Progenitor cell of endocrine pancreas (in vitro differentiated cells): ENCODE data around the gene RERE. TPM values are rescaled to one million over a fixed set of nuclear protein-coding genes. Genes with fewer than 3 reads are reported as not detected.

Source experiments
- DNase-seq: peaks from one replicate; pipeline ENCODE4 v3.0.0; 2021; ENCODE audit warnings: low spot score; ENCODE audit not compliant: unreplicated experiment
- H3K27ac Mint-ChIP-seq: 2 replicates; pipeline ENCODE4 v1.8.0; 2021; ENCODE audit warnings: mild to moderate bottlenecking, moderate library complexity, mixed read lengths
- H3K27me3 Mint-ChIP-seq: 2 replicates; pipeline ENCODE4 v1.8.0; 2021; ENCODE audit warnings: mixed read lengths
- H3K36me3 Mint-ChIP-seq: 2 replicates; pipeline ENCODE4 v1.8.0; 2022; ENCODE audit warnings: mixed read lengths; ENCODE audit not compliant: insufficient read depth
- H3K4me1 Mint-ChIP-seq: 2 replicates; pipeline ENCODE4 v1.8.0; 2021; ENCODE audit warnings: low read depth, mixed read lengths
- H3K4me3 Mint-ChIP-seq: 2 replicates; pipeline ENCODE4 v1.8.0; 2021; ENCODE audit warnings: low read depth, mild to moderate bottlenecking, moderate library complexity, mixed read lengths
- H3K9me3 Mint-ChIP-seq: 2 replicates; pipeline ENCODE4 v1.8.0; 2021; ENCODE audit warnings: low read depth, mixed read lengths
- total RNA-seq: library from RNA; stranded (reverse); gene quantifications from 2 replicates; pipeline ENCODE4 v1.2.1, GENCODE V29; 2021
- TF ChIP-seq, protein P1 (sequence below): fragments of 200-600 bp; sonication (generic); IDR thresholded peaks from one replicate; pipeline ENCODE4 v1.5.0; 2021; ENCODE audit warnings: antibody characterized with exemption, mild to moderate bottlenecking; ENCODE audit not compliant: unreplicated experiment

Gene RERE
- total RNA-seq, 1 donor from 2014 or later: 329 TPM

DNA sequence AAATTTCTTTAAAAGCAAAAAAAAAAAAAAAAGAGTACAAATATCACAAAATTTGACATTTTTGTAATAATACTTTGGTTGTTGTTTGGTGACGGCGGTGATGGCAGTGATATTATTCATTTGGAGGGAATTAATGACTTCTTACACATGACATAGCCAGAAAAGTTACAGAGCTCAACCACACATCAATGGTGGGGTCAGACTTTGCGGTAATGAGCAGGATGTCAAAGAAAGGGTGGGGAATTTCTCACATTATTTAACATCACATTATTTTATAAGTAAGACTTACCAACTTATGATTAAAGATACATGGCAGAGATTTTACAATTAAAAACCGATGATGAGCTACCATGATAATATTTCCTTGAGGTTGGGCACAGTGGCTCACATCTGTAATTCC is 248.2 kb downstream of the RERE start:
- peaks cover 60% of the 10 kb centered on the region for H3K4me1 Mint-ChIP-seq
- H3K27ac Mint-ChIP-seq: peak overlapping the region; percentile 56
- no peak overlapping the region for H3K4me3 Mint-ChIP-seq
- H3K9me3 Mint-ChIP-seq: no peaks in the 10 kb centered on the region
- H3K27me3 Mint-ChIP-seq: no peaks in the 10 kb centered on the region
- TF ChIP-seq, protein P1, sequence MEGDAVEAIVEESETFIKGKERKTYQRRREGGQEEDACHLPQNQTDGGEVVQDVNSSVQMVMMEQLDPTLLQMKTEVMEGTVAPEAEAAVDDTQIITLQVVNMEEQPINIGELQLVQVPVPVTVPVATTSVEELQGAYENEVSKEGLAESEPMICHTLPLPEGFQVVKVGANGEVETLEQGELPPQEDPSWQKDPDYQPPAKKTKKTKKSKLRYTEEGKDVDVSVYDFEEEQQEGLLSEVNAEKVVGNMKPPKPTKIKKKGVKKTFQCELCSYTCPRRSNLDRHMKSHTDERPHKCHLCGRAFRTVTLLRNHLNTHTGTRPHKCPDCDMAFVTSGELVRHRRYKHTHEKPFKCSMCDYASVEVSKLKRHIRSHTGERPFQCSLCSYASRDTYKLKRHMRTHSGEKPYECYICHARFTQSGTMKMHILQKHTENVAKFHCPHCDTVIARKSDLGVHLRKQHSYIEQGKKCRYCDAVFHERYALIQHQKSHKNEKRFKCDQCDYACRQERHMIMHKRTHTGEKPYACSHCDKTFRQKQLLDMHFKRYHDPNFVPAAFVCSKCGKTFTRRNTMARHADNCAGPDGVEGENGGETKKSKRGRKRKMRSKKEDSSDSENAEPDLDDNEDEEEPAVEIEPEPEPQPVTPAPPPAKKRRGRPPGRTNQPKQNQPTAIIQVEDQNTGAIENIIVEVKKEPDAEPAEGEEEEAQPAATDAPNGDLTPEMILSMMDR: no peak
- DNase-seq: no peak
- peaks cover 7% of the 10 kb centered on the region for H3K36me3 Mint-ChIP-seq

DNA sequence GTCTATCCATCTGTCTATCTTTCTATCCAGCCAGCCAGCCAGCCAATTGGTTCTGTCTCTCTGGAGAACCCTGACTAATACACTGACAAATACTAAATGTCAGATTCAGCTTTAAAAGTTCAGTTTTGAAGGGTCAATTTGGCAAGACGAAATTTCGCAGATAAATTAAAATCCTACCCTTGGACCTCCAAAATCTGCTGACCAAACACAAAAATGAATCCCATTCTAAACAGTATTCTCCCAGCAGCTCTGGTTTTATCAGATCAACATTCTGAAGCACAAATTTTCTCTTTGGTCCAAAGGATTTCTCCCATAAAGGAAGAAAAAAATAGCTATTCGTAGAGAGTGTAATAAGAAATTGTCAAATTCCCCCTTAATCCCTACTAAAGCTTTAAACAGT is 248.6 kb downstream of the RERE start:
- peak overlapping the region; percentile 56 for H3K27ac Mint-ChIP-seq
- H3K36me3 Mint-ChIP-seq: peaks cover 7% of the 10 kb centered on the region
- H3K9me3 Mint-ChIP-seq: no peaks in the 10 kb centered on the region
- no peaks in the 10 kb centered on the region for H3K27me3 Mint-ChIP-seq
- H3K4me3 Mint-ChIP-seq: no peak overlapping the region
- DNase-seq: no peak
- TF ChIP-seq, protein P1: no peak
- peaks cover 61% of the 10 kb centered on the region for H3K4me1 Mint-ChIP-seq

DNA sequence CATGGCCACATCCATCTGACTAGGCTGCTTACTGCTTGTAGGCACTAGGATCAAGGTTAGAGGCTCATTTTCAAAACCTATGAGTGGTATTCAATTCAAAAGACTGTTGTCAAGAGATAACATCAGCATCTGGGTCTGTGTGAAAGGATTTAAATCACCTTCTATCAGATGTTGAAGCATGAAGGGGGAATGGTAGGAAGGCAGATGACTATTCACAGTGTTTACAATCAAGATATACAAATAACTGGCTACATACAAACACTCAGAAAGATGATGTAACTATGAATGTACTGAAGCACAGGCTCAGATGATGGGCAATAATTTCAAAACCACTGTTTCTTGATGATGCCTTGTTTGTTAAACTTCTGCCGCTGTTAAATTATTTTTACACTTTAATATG is 250.3 kb downstream of the RERE start:
- H3K27ac Mint-ChIP-seq: peak overlapping the region; percentile 87
- TF ChIP-seq, protein P1: no peak
- H3K9me3 Mint-ChIP-seq: no peaks in the 10 kb centered on the region
- no peak overlapping the region for H3K4me3 Mint-ChIP-seq
- peaks cover 60% of the 10 kb centered on the region for H3K4me1 Mint-ChIP-seq
- no peaks in the 10 kb centered on the region for H3K27me3 Mint-ChIP-seq
- peaks cover 7% of the 10 kb centered on the region for H3K36me3 Mint-ChIP-seq
- no peak for DNase-seq

DNA sequence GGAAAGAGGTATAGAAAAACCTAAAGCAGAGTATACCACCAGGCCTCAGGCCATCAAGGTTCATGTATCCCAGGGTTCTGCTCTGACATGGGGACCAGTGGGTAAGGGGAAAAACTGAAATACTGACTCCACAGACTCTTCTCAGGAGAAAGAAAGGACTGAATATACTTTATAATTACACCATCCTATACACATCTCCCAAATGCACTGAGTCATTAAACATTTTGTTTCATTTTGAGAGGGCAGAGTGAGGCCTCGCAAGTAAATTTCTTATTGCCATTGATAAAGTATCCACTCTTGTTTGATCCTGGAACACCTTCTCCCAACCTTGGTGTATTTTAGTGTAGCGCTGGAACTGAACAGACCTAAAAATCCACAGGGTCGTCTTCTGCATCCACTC is 251.6 kb downstream of the RERE start:
- Mint-ChIP-seq H3K27me3 (no peaks in the 10 kb centered on the region), H3K27ac (peak overlapping the region; percentile 42), H3K36me3 (peaks cover 7% of the 10 kb centered on the region), H3K4me3 (no peak overlapping the region), H3K4me1 (peaks cover 52% of the 10 kb centered on the region), H3K9me3 (no peaks in the 10 kb centered on the region)
- no peak for DNase-seq
- TF ChIP-seq, protein P1: no peak

DNA sequence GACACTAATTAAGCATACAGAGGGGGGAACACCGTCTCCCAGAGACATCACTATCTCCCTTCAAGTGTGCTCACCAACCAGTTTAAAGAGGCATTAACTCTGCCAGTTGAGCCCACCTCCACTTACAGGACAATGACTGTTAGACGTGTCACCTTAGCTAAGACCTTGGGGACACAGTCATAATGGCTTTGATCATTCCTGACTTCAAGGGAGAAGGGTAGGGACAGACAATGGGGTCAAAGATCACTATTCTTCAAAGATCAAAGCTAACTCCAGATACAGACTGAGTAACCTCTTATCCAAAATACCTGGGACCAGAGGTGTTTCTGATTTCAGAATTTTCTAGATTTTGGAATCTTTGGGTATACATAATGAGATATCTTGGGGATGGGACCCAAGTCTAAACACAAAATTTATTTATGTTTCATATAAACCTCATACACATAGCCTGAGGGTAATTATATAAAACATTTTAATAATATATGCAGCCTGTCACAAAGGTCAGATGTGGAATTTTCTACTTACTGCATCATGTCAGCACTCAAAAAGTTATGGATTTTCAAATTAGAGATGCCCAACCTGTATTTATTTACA is 253.4 kb downstream of the RERE start:
- Mint-ChIP-seq H3K4me1 (peaks cover 44% of the 10 kb centered on the region), H3K27ac (peak overlapping the region; percentile 87), H3K4me3 (no peak overlapping the region), H3K9me3 (no peaks in the 10 kb centered on the region), H3K36me3 (peaks cover 5% of the 10 kb centered on the region), H3K27me3 (no peaks in the 10 kb centered on the region)
- DNase-seq: no peak
- TF ChIP-seq, protein P1: no peak
